Suprapubic skin (tissue), 4 donors: ENCODE results near the gene MCFD2. TPM values are rescaled to one million over a fixed set of nuclear protein-coding genes. Genes with fewer than 3 reads are reported as not detected.

Source experiments
- DNase-seq, 2 donors: peaks; one replicate each; pipeline ENCODE4 v3.0.0-alpha.2; 2019; ENCODE audit warnings: low spot score in 2 of 2
- H3K27ac ChIP-seq: fragments of 200-600 bp; sonication (generic); one replicate; pipeline ENCODE4 v1.5.1; 2019
- H3K27me3 ChIP-seq: fragments of 200-600 bp; sonication (generic); one replicate; pipeline ENCODE4 v1.5.1; 2019
- H3K36me3 ChIP-seq: fragments of 200-600 bp; sonication (generic); one replicate; pipeline ENCODE4 v1.5.1; 2019
- H3K4me1 ChIP-seq: fragments of 200-600 bp; sonication (generic); one replicate; pipeline ENCODE4 v1.5.1; 2019
- H3K4me3 ChIP-seq: fragments of 200-600 bp; sonication (generic); one replicate; pipeline ENCODE4 v1.5.1; 2019; ENCODE audit warnings: mild to moderate bottlenecking
- H3K9me3 ChIP-seq: fragments of 200-600 bp; sonication (generic); one replicate; pipeline ENCODE4 v1.5.1; 2019
- CTCF ChIP-seq, 2 donors: fragments of 200-600 bp in 1 of 2; fragments of 450-650 bp in 1 of 2; sonication (generic) in 1 of 2; IDR thresholded peaks; one replicate each; pipeline ENCODE4 v1.5.1; 2016 to 2019; ENCODE audit warnings: antibody characterized with exemption in 2 of 2, mild to moderate bottlenecking in 1 of 2, moderate library complexity in 1 of 2
- EP300 ChIP-seq: sonication (generic); formaldehyde crosslinking; IDR thresholded peaks from one replicate; pipeline ENCODE4 v1.6.1; 2017; ENCODE audit warnings: antibody characterized with exemption
- POLR2A ChIP-seq, 2 donors: fragments of 450-650 bp; IDR thresholded peaks; one replicate each; pipeline ENCODE4 v1.6.1; 2017; ENCODE audit warnings: antibody characterized with exemption in 2 of 2, mild to moderate bottlenecking in 2 of 2, moderate library complexity in 2 of 2
- POLR2AphosphoS5 ChIP-seq, 3 donors: sonication (generic); formaldehyde crosslinking; IDR thresholded peaks; one replicate each; pipeline ENCODE4 v1.6.1; 2017; ENCODE audit warnings: antibody characterized with exemption in 3 of 3
- WGBS: methylation state at CpG from one replicate; pipeline ENCODE4 v1.1.5; 2018; 5-methylcytosine and 5-hydroxymethylcytosine counted together
- total RNA-seq, 4 donors: library from RNA; depleted of rRNA; stranded (reverse); fragments of >200 nt; gene quantifications; one replicate each; pipeline ENCODE4 v1.1.0, GENCODE V29; 2016

MCFD2 gene
- total RNA-seq, 4 donors from 2014 or later = 40.5 to 42.4 (median 41.6) TPM

- Histone ChIP-seq H3K4me3 (no peak overlapping the region), H3K27me3 (no peaks in the 10 kb centered on the region), H3K4me1 (peaks cover 8% of the 10 kb centered on the region), H3K9me3 (no peaks in the 10 kb centered on the region), H3K27ac (no peak overlapping the region), H3K36me3 (no peaks in the 10 kb centered on the region)
- no peak for DNase-seq
- 81% methylated on average over 3 of the region's 3 CpGs for WGBS
- TF ChIP-seq EP300 (no peak), POLR2AphosphoS5 (IDR thresholded peaks at IDR 0.05) (no peak), POLR2A (IDR thresholded peaks at IDR 0.05) (no peak), CTCF (IDR thresholded peaks at IDR 0.05) (no peak)
Measured at GRCh38 chr2:46893269-46893939, 22.2 kb downstream of the MCFD2 start.

- WGBS = 99% methylated on average over 8 of the region's 8 CpGs
- H3K4me1 ChIP-seq = peaks cover 8% of the 10 kb centered on the region
- TF ChIP-seq POLR2A (IDR thresholded peaks at IDR 0.05) (no peak), CTCF (IDR thresholded peaks at IDR 0.05) (no peak), EP300 (no peak), POLR2AphosphoS5 (IDR thresholded peaks at IDR 0.05) (no peak)
- H3K36me3 ChIP-seq = no peaks in the 10 kb centered on the region
- no peaks in the 10 kb centered on the region for H3K27me3 ChIP-seq
- H3K27ac ChIP-seq = no peak overlapping the region
- DNase-seq = peak in 1 of 2 donors; percentile 56
- H3K9me3 ChIP-seq = no peaks in the 10 kb centered on the region
- H3K4me3 ChIP-seq = no peak overlapping the region
Measured at GRCh38 chr2:46891956-46892553, 23.6 kb downstream of the MCFD2 start.

GRCh38 chr2:46888421-46888952 is 27.1 kb downstream of the MCFD2 start:
- 81% methylated on average over 11 of the region's 11 CpGs for WGBS

GRCh38 chr2:46887028-46887885 is 28.3 kb downstream of the MCFD2 start:
- H3K4me1 ChIP-seq = peaks cover 8% of the 10 kb centered on the region
- H3K27ac ChIP-seq = no peak overlapping the region
- TF ChIP-seq POLR2AphosphoS5 (IDR thresholded peaks at IDR 0.05) = no peak
- H3K27me3 ChIP-seq = no peaks in the 10 kb centered on the region
- DNase-seq = peak in 1 of 2 donors; percentile 23
- no peaks in the 10 kb centered on the region for H3K9me3 ChIP-seq
- no peak overlapping the region for H3K4me3 ChIP-seq
- H3K36me3 ChIP-seq = no peaks in the 10 kb centered on the region
- WGBS = 80% methylated on average over 2 of the region's 2 CpGs

More at GRCh38 chr2:46888421-46888952, 27.1 kb downstream of the MCFD2 start:
- H3K9me3 ChIP-seq = no peaks in the 10 kb centered on the region
- no peak for TF ChIP-seq POLR2AphosphoS5 (IDR thresholded peaks at IDR 0.05)
- TF ChIP-seq CTCF (IDR thresholded peaks at IDR 0.05) = no peak
- no peak for TF ChIP-seq EP300
- TF ChIP-seq POLR2A (IDR thresholded peaks at IDR 0.05) = no peak
- H3K4me1 ChIP-seq = peaks cover 8% of the 10 kb centered on the region
- H3K4me3 ChIP-seq = no peak overlapping the region
- H3K27ac ChIP-seq = no peak overlapping the region
- no peaks in the 10 kb centered on the region for H3K36me3 ChIP-seq
- DNase-seq = no peak
- H3K27me3 ChIP-seq = no peaks in the 10 kb centered on the region

GRCh38 chr2:46886268-46887027 is 29.2 kb downstream of the MCFD2 start:
- Histone ChIP-seq H3K9me3 (no peaks in the 10 kb centered on the region), H3K27me3 (no peaks in the 10 kb centered on the region), H3K4me1 (peaks cover 8% of the 10 kb centered on the region), H3K4me3 (no peak overlapping the region), H3K27ac (no peak overlapping the region), H3K36me3 (no peaks in the 10 kb centered on the region)
- DNase-seq = no peak
- TF ChIP-seq POLR2A (IDR thresholded peaks at IDR 0.05) (no peak), POLR2AphosphoS5 (IDR thresholded peaks at IDR 0.05) (no peak), CTCF (IDR thresholded peaks at IDR 0.05) (no peak), EP300 (no peak)
- WGBS = 83% methylated on average over 6 of the region's 6 CpGs
